Skeletal muscle tissue (tissue), 4 donors: ENCODE results near the gene PSMA5. TPM values are rescaled to one million over a fixed set of nuclear protein-coding genes. Genes with fewer than 3 reads are reported as not detected.
"Not testable (repeated sequence)": the region's sequence is repeated elsewhere in the genome, so short reads cannot be mapped to it uniquely, and the experiment has no call there.

Experiments used
- H3K27ac ChIP-seq: one replicate; pipeline ENCODE4 v1.7.0; 2013; ENCODE audit warnings: mild to moderate bottlenecking, low read depth, low read length, inconsistent platforms
- H3K27me3 ChIP-seq, 3 donors: one replicate each; pipeline ENCODE4 v1.7.0; 2013; ENCODE audit warnings: low read length in 3 of 3; ENCODE audit not compliant: control insufficient read depth in 3 of 3, insufficient read depth in 3 of 3
- H3K36me3 ChIP-seq, 3 donors: one replicate each; pipeline ENCODE4 v1.7.0; 2013; ENCODE audit warnings: low read length in 3 of 3; ENCODE audit not compliant: control insufficient read depth in 3 of 3, insufficient read depth in 3 of 3
- H3K4me1 ChIP-seq, 3 donors: one replicate each; pipeline ENCODE4 v1.7.0; 2013; ENCODE audit warnings: low read length in 3 of 3, mild to moderate bottlenecking in 3 of 3; ENCODE audit not compliant: control insufficient read depth in 3 of 3, insufficient read depth in 3 of 3
- H3K4me3 ChIP-seq, 3 donors: one replicate each; pipeline ENCODE4 v1.7.0; 2013; ENCODE audit warnings: low read length in 3 of 3
- H3K9ac ChIP-seq, 3 donors: one replicate each; pipeline ENCODE4 v1.7.0; 2013; ENCODE audit warnings: low read length in 3 of 3, mild to moderate bottlenecking in 3 of 3, moderate library complexity in 2 of 3, low read depth in 1 of 3
- H3K9me3 ChIP-seq, 3 donors: one replicate each; pipeline ENCODE4 v1.7.0; 2013; ENCODE audit warnings: low read length in 3 of 3; ENCODE audit not compliant: control insufficient read depth in 3 of 3
- total RNA-seq: library from RNA; depleted of rRNA; stranded (reverse); fragments of >200 nt; gene quantifications from one replicate; pipeline ENCODE4 v1.2.3, GENCODE V29; 2014
- donor health status: Osteomylitis.

The PSMA5 gene
- total RNA-seq, 1 donor from 2014 or later = 28.2 TPM

DNA sequence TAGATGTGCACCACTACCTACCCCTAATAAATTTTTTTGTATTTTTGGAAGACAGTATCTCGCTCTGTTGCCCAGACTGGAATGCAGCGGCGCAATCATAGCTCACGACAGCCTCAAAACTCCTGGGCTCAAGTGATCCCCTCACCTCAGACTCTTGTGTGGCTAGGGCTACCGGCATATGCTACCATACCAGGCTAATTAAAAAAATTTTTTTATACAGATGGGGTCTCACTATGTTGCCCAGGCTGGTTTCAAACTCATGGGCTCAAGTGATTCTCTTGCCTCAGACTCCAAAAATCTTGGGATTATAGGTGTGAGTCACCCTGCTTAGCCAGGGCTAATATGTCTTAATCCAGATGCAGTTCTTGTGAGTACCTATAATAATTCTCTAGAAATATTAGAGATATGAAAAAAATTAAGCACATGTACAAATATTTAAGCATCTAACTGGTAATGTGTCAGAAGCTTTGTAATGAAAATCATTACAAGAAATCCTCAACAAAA lies 38.0 kb downstream of the PSMA5 start:
- H3K27me3 ChIP-seq = no peaks in the 10 kb centered on the region
- no peaks in the 10 kb centered on the region for H3K9me3 ChIP-seq
- no peaks in the 10 kb centered on the region for H3K36me3 ChIP-seq
- no peak overlapping the region for H3K4me3 ChIP-seq
- H3K9ac ChIP-seq = no peak overlapping the region
- peaks cover 60 to 68% (median 61%) of the 10 kb centered on the region in 3 donors for H3K4me1 ChIP-seq
- H3K27ac ChIP-seq = peak overlapping the region; percentile 90

DNA sequence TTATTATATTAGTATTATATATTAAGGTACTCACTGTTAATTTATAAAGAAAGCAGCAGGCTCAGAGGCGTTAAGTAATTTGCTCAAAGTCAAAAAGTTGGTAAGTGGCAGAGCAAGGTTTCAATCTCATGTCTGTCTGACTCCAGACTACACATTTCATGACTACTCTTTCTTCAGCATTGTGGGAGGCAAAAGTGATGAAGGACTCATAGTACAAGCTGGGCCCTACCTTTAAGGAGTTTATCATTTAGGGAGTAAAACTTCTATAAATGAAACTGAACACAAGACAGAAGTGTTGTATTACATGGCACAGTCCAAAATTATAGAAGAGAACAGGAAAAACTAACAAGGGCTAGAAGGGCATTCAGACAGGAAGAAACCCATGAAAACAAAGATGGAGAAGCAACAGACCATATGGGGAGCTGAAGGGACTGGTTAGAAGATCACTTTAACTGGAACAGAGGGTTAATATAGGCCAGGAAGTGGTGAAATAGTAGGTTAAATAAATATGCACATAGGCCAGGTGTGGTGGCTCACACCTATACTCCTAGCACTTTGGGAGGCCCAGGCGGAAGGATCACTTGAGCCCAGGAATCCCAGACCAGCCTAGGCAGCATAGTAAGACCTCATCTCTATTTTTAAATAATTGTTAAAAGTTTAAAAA lies 40.1 kb downstream of the PSMA5 start:
- Histone ChIP-seq H3K4me1 (peaks cover 55 to 66% (median 61%) of the 10 kb centered on the region in 3 donors), H3K27ac (no peak overlapping the region), H3K4me3 (no peak overlapping the region)

DNA sequence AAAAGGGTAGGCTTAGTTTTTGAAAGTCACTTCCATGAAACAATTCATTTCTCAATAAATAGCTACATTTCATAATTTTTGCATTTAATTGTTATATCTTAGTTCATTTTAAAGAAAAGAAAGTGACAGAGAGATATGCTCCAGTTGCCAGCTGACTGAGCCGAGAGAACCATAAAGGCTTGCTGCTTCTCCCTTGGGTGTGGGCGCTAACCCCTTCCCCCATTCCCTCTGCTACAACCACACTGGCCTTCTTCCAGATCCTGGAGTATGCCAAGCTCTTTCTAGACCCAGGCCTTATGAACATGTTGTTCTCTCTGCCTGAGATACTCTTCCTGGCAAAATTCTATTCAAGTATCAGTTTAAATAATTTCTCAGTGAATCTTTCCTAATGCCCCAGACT lies 40.8 kb downstream of the PSMA5 start:
- Histone ChIP-seq H3K27ac (peak overlapping the region; percentile 41), H3K27me3 (no peaks in the 10 kb centered on the region), H3K9me3 (no peaks in the 10 kb centered on the region), H3K4me3 (peak overlapping the region in 1 of 3 donors; percentile 5), H3K9ac (peak overlapping the region in 1 of 3 donors; percentile 23), H3K4me1 (peaks cover 55 to 66% (median 61%) of the 10 kb centered on the region in 3 donors), H3K36me3 (no peaks in the 10 kb centered on the region)

More for the DNA sequence above, 40.1 kb downstream of the PSMA5 start:
- no peaks in the 10 kb centered on the region for H3K36me3 ChIP-seq
- no peak overlapping the region for H3K9ac ChIP-seq
- no peaks in the 10 kb centered on the region for H3K9me3 ChIP-seq
- H3K27me3 ChIP-seq = no peaks in the 10 kb centered on the region

DNA sequence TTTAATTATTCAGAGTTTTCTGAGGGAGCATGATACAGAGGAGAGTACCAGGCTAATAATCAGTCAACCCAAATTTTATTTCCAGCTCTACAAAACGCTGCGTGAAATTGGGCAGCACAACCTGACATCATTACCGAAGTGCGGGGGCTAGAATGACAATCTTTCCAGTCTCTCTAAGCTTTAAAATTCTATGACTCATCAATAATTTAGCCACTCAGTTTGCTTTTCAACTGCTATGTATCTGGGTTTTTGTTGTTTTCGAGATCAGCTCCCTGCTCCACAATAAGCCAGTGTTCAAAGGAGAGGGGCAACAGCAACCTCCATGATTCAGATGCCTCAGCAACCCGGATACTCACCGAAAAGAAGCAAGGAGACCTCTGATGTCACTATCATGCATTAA lies 42.4 kb downstream of the PSMA5 start:
- Histone ChIP-seq H3K27ac (peak overlapping the region; percentile 9), H3K9me3 (no peaks in the 10 kb centered on the region), H3K9ac (no peak overlapping the region), H3K4me3 (peak overlapping the region in 2 of 3 donors; percentile 3 to 11), H3K27me3 (no peaks in the 10 kb centered on the region), H3K36me3 (no peaks in the 10 kb centered on the region), H3K4me1 (peaks cover 44 to 57% (median 49%) of the 10 kb centered on the region in 3 donors)

DNA sequence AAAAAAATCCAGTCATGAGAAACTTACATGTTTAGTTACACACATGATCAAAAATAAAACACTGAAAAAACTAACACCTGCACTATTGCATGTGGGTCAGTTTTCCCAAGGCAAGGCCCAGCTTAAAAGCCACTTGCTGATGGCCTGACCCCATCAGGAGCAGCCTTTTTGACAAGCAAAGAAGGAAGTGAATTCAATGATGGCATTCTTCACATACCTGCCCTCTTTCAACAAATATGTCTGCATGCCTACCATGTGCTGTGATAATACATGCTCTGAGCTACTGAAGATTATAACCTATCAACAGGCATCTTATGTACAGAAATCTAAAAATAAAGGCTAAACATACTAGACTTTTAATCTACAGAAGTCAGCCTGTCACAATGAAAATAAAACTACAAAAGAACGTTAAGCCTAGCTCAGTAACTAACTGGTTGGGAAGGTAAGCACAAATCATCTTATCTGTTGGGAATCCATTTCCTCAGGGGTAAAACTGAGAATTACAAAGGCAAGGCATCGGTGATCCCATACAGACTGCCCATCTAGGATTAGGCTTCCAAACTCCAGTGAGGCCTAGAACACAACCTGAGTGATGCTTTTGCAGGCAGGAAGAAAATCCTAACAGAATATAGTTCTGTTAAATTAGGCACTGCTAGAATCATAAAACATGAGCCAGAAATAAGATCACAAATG lies 43.0 kb downstream of the PSMA5 start:
- Histone ChIP-seq H3K27me3 (no peaks in the 10 kb centered on the region), H3K9ac (peak overlapping the region in 1 of 3 donors; percentile 5), H3K9me3 (no peaks in the 10 kb centered on the region), H3K4me3 (no peak overlapping the region), H3K27ac (peak overlapping the region; percentile 9), H3K36me3 (no peaks in the 10 kb centered on the region), H3K4me1 (peaks cover 40 to 54% (median 46%) of the 10 kb centered on the region in 3 donors)

DNA sequence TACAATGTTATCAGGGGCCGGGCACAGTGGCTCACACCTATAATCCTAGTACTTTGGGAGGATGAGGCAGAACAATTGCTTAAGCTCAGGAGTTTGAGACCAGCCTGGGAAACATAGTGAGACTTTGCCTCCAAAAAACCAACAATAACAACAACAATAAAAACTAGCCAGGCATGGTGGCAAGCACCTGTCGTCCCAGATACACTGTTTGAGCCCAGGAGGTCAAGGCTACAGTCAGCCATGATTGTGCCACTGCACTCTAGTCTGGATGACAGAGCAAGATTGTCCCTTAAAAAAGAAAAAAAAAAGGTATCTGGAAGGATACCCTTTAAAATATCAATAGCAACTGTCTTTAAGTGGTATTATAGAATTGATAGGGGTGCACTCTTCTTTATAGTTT lies 44.7 kb downstream of the PSMA5 start:
- Histone ChIP-seq H3K9me3 (no peaks in the 10 kb centered on the region), H3K36me3 (no peaks in the 10 kb centered on the region), H3K27ac (peak overlapping the region; percentile 4), H3K4me3 (no peak overlapping the region), H3K9ac (no peak overlapping the region), H3K27me3 (no peaks in the 10 kb centered on the region), H3K4me1 (peaks cover 40 to 53% (median 46%) of the 10 kb centered on the region in 3 donors)

DNA sequence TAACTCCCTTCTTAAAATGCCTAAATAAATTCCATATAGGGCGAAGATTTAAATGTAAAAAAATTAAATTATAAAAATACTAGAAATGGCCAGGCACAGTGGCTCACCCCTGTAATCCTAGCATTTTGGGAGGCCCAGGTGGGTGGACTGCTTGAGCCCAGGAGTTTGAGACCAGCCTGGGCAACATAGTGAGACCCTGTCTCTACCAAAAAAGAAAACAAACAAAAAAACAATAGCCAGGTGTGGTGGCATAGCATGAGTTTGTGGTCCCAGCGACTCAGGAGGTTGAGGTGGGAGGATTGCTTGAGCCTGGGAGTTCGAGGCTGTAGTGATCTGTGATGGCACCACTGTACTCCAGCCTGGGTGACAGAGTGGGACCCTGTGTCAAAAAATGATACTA lies 46.3 kb downstream of the PSMA5 start:
- Histone ChIP-seq H3K36me3 (no peaks in the 10 kb centered on the region), H3K4me1 (peaks cover 30 to 36% (median 32%) of the 10 kb centered on the region in 3 donors), H3K27ac (no peak overlapping the region), H3K27me3 (no peaks in the 10 kb centered on the region), H3K9me3 (no peaks in the 10 kb centered on the region), H3K4me3 (no peak overlapping the region), H3K9ac (no peak overlapping the region)

DNA sequence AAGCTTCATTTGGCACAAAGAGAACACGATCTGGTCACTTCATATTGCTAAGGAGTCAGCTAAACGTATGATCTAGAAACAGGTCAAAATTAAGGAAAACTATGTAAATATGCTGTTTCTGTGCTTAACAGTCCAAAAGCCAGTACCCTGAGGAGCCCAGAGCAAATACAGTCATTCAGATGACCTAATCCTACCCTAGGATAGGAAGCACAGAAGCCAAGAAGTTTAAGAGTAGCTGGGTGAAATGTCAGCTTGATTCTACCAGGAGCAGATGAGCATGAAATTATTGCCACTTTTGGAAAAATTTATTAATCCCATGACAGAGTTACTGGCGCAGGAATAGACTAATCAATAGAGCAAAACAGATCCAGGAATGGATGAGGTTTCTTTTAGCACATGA lies 46.8 kb downstream of the PSMA5 start:
- no peak overlapping the region for H3K9ac ChIP-seq
- no peaks in the 10 kb centered on the region for H3K36me3 ChIP-seq
- peaks cover 26 to 33% (median 27%) of the 10 kb centered on the region in 3 donors for H3K4me1 ChIP-seq
- H3K9me3 ChIP-seq = no peaks in the 10 kb centered on the region
- no peaks in the 10 kb centered on the region for H3K27me3 ChIP-seq
- no peak overlapping the region for H3K4me3 ChIP-seq
- H3K27ac ChIP-seq = no peak overlapping the region

DNA sequence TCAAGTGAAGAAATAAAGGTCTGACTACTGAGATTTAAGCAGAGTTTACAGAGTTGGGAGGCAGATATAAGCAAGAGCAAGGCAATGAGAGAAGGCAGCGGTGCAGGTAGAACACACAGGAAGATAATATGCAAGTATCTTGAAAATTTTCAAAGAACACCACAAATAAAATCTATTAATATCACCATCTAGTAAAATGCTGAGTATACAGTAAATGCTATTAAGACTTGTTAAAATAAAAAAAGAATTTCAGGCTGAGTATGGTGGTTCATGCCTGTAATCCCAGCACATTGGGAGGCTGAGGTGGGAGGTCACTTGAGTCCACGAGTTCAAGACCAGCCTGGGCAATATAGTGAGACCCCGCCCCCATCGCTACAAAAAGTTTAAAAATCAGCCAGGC lies 48.5 kb downstream of the PSMA5 start:
- H3K9ac ChIP-seq = no peak overlapping the region

DNA sequence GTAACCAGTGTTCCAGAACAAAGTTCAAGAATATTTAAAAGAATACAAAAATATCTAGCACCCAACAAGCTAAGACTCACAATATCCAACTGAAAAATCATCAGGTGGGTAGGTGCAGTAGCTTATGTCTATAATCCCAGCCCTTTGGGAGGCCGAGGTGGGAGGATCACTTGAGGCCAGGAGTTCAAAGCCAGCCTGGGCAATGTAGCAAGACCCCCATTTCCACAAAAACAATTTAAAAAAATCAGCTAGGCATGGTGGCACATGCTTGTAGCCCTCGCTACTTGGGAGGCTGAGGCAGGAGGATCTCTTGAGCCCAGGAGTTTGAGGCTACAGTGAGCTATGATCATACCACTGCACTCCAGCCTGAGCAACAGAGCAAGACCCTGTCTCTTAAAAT lies 52.6 kb downstream of the PSMA5 start:
- not testable (repeated sequence) for H3K4me3 ChIP-seq, H3K9ac ChIP-seq, H3K27me3 ChIP-seq, H3K9me3 ChIP-seq, H3K36me3 ChIP-seq, H3K27ac ChIP-seq
- peaks cover 21 to 41% (median 23%) of the 10 kb centered on the region in 3 donors for H3K4me1 ChIP-seq

More for the DNA sequence above, 48.5 kb downstream of the PSMA5 start:
- no peaks in the 10 kb centered on the region for H3K9me3 ChIP-seq
- H3K27me3 ChIP-seq = no peaks in the 10 kb centered on the region
- no peak overlapping the region for H3K27ac ChIP-seq
- H3K4me1 ChIP-seq = peaks cover 16 to 22% (median 19%) of the 10 kb centered on the region in 3 donors
- H3K36me3 ChIP-seq = no peaks in the 10 kb centered on the region
- no peak overlapping the region for H3K4me3 ChIP-seq
